Neural progenitor cell (in vitro differentiated cells): Measurements from ENCODE around the gene DPT.

Source experiments
- CTCF ChIP-seq: fragments of 200-600 bp; sonication (generic); IDR thresholded peaks from 2 replicates; pipeline ENCODE4 v1.5.1; 2017; ENCODE audit warnings: antibody characterized with exemption, mild to moderate bottlenecking
- EZH2 ChIP-seq: fragments of 200-600 bp; sonication (generic); IDR thresholded peaks from 2 replicates; pipeline ENCODE4 v1.6.1; 2017; ENCODE audit warnings: antibody characterized with exemption, mild to moderate bottlenecking, moderate library complexity
- EZH2phosphoT487 ChIP-seq: fragments of 200-600 bp; sonication (generic); IDR thresholded peaks from 2 replicates; pipeline ENCODE4 v1.6.1; 2017; ENCODE audit warnings: antibody characterized with exemption

GRCh38 chr1:168766568-168766967, 37.6 kb upstream of the DPT start:
- TF ChIP-seq CTCF (no peak), EZH2 (no peak), EZH2phosphoT487 (no peak)
